Daoy (cell line): Measurements from ENCODE around the gene EML4. TPM values are rescaled to one million over a fixed set of nuclear protein-coding genes. Genes with fewer than 3 reads are reported as not detected.

Experiments used
- DNase-seq: peaks from one replicate; pipeline ENCODE4 v3.0.0-alpha.2; 2015; ENCODE audit warnings: low read depth
- total RNA-seq: library from RNA; depleted of rRNA; stranded (reverse); fragments of >200 nt; shearing (Covaris generic); gene quantifications from 2 replicates; pipeline ENCODE4 v1.2.3, GENCODE V29; 2014

The EML4 gene
- total RNA-seq, 1 experiment from 2014 or later = 36.1 TPM

GRCh38 chr2:42196403-42197267 lies 27.5 kb downstream of the EML4 start:
- peak; percentile 65 for DNase-seq

GRCh38 chr2:42197792-42198191 lies 28.6 kb downstream of the EML4 start:
- no peak for DNase-seq

GRCh38 chr2:42198466-42198865 lies 29.3 kb downstream of the EML4 start:
- DNase-seq = no peak

- no peak for DNase-seq
These were observed 29.8 kb downstream of the EML4 start for GRCh38 chr2:42199002-42199401.

GRCh38 chr2:42199626-42200025 lies 30.5 kb downstream of the EML4 start:
- DNase-seq = no peak

- DNase-seq = no peak
These were observed 32.0 kb downstream of the EML4 start for GRCh38 chr2:42200926-42201855.

- no peak for DNase-seq
These were observed 33.5 kb downstream of the EML4 start for GRCh38 chr2:42202634-42203008.

- no peak for DNase-seq
These were observed 34.6 kb downstream of the EML4 start for GRCh38 chr2:42203792-42204191.

GRCh38 chr2:42205337-42205736 lies 36.2 kb downstream of the EML4 start:
- no peak for DNase-seq

GRCh38 chr2:42207826-42208225 lies 38.7 kb downstream of the EML4 start:
- no peak for DNase-seq

- DNase-seq = no peak
These were observed 41.0 kb downstream of the EML4 start for GRCh38 chr2:42210203-42210602.

- DNase-seq = no peak
These were observed 42.1 kb downstream of the EML4 start for GRCh38 chr2:42211291-42211690.

- no peak for DNase-seq
These were observed 45.5 kb downstream of the EML4 start for GRCh38 chr2:42214669-42215068.

- DNase-seq = no peak
These were observed 47.5 kb downstream of the EML4 start for GRCh38 chr2:42216694-42217093.

- DNase-seq = no peak
These were observed 48.2 kb downstream of the EML4 start for GRCh38 chr2:42217307-42217706.

- DNase-seq = no peak
These were observed 48.8 kb downstream of the EML4 start for GRCh38 chr2:42217914-42218313.

GRCh38 chr2:42218712-42219111 lies 49.6 kb downstream of the EML4 start:
- DNase-seq = no peak

- no peak for DNase-seq
These were observed 50.0 kb downstream of the EML4 start for GRCh38 chr2:42219160-42219559.

GRCh38 chr2:42220566-42220965 lies 51.4 kb downstream of the EML4 start:
- DNase-seq = no peak

GRCh38 chr2:42223067-42223854 lies 54.1 kb downstream of the EML4 start:
- no peak for DNase-seq

- DNase-seq = no peak
These were observed 54.7 kb downstream of the EML4 start for GRCh38 chr2:42223855-42224268.
